Uterus (tissue), 4 donors: ENCODE results near the gene BGN. TPM values are rescaled to one million over a fixed set of nuclear protein-coding genes. Genes with fewer than 3 reads are reported as not detected.

Experiments
- DNase-seq, 2 donors: peaks; one replicate each; pipeline ENCODE4 v3.0.0-alpha.2; 2019 to 2020
- H3K27ac ChIP-seq, 2 donors: fragments of 200-600 bp; sonication (generic); 1 replicate in 1 of 2; 2 replicates in 1 of 2; pipeline ENCODE4 v1.5.1; 2016 to 2018
- H3K27me3 ChIP-seq, 2 donors: fragments of 200-600 bp; sonication (generic); one replicate each; pipeline ENCODE4 v1.5.1; 2018 to 2019; ENCODE audit warnings: control low read depth in 1 of 2
- H3K36me3 ChIP-seq, 2 donors: fragments of 200-600 bp; sonication (generic); one replicate each; pipeline ENCODE4 v1.5.1; 2019; ENCODE audit warnings: control low read depth in 1 of 2
- H3K4me1 ChIP-seq, 2 donors: fragments of 200-600 bp; sonication (generic); one replicate each; pipeline ENCODE4 v1.5.1; 2018 to 2019; ENCODE audit warnings: control low read depth in 1 of 2
- H3K4me3 ChIP-seq, 2 donors: fragments of 200-600 bp; sonication (generic); 1 replicate in 1 of 2; 2 replicates in 1 of 2; pipeline ENCODE4 v1.5.1; 2018 to 2019; ENCODE audit warnings: mild to moderate bottlenecking in 1 of 2
- H3K9me3 ChIP-seq, 2 donors: fragments of 200-600 bp; sonication (generic); one replicate each; pipeline ENCODE4 v1.5.1; 2019; ENCODE audit warnings: control low read depth in 1 of 2
- CTCF ChIP-seq, 4 experiments: fragments of 200-600 bp in 2 of 4; fragments of 450-650 bp in 2 of 4; sonication (generic) in 2 of 4; IDR thresholded peaks; one replicate each; pipeline ENCODE4 v1.5.1; 2016 to 2019; ENCODE audit warnings: antibody characterized with exemption in 4 of 4, mild to moderate bottlenecking in 2 of 4, moderate library complexity in 1 of 4
- POLR2A ChIP-seq, 2 donors: fragments of 450-650 bp; IDR thresholded peaks; one replicate each; pipeline ENCODE4 v1.6.1; 2016; ENCODE audit warnings: antibody characterized with exemption in 2 of 2, mild to moderate bottlenecking in 1 of 2, moderate library complexity in 1 of 2
- intact Hi-C: fragments of 100-400 bp; cut with DNase I; formaldehyde crosslinking; loops from one replicate; pipeline ENCODE4 v1.15.1; 2023; ENCODE audit warnings: low total_unique reads
- total RNA-seq, 4 donors: library from RNA; depleted of rRNA in 3 of 4; stranded (reverse); fragments of >200 nt in 3 of 4; gene quantifications; one replicate each; pipeline versions ENCODE4 v1.1.0 to v1.2.4, GENCODE V29; 2014 to 2023
- donor health status: DM: yes; HTN: yes; CAD: no.

The BGN gene
- total RNA-seq, 4 donors from 2014 or later: 36.8 to 91.5 (median 50.0) TPM

GRCh38 chrX:153446950-153447580 lies 47.7 kb upstream of the BGN start:
- no peak for DNase-seq
- H3K4me3 ChIP-seq: no peak overlapping the region
- no peaks in the 10 kb centered on the region for H3K36me3 ChIP-seq
- H3K4me1 ChIP-seq: no peaks in the 10 kb centered on the region
- no peak overlapping the region for H3K27ac ChIP-seq
- H3K27me3 ChIP-seq: no peaks in the 10 kb centered on the region
- no peaks in the 10 kb centered on the region for H3K9me3 ChIP-seq
- TF ChIP-seq POLR2A (IDR thresholded peaks at IDR 0.05) (no peak), CTCF (IDR thresholded peaks at IDR 0.05) (no peak)
- intact Hi-C loops: no loop called here

- DNase-seq: no peak
- intact Hi-C loops: no loop called here
- Histone ChIP-seq H3K4me1 (no peaks in the 10 kb centered on the region), H3K9me3 (no peaks in the 10 kb centered on the region), H3K27me3 (no peaks in the 10 kb centered on the region), H3K4me3 (no peak overlapping the region), H3K36me3 (no peaks in the 10 kb centered on the region), H3K27ac (no peak overlapping the region)
- no peak for TF ChIP-seq CTCF (IDR thresholded peaks at IDR 0.05)
- no peak for TF ChIP-seq POLR2A (IDR thresholded peaks at IDR 0.05)
Measured at GRCh38 chrX:153447581-153447960, 47.2 kb upstream of the BGN start.

GRCh38 chrX:153448556-153449367 lies 46.0 kb upstream of the BGN start:
- Histone ChIP-seq H3K36me3 (no peaks in the 10 kb centered on the region), H3K4me3 (no peak overlapping the region), H3K27ac (no peak overlapping the region), H3K9me3 (no peaks in the 10 kb centered on the region), H3K4me1 (no peaks in the 10 kb centered on the region), H3K27me3 (no peaks in the 10 kb centered on the region)
- TF ChIP-seq CTCF (IDR thresholded peaks at IDR 0.05) (no peak), POLR2A (IDR thresholded peaks at IDR 0.05) (no peak)
- intact Hi-C loops: no loop called here
- DNase-seq: no peak

GRCh38 chrX:153449368-153450113 lies 45.2 kb upstream of the BGN start:
- intact Hi-C loops: no loop called here
- Histone ChIP-seq H3K27ac (no peak overlapping the region), H3K4me3 (no peak overlapping the region), H3K27me3 (no peaks in the 10 kb centered on the region), H3K36me3 (no peaks in the 10 kb centered on the region), H3K9me3 (no peaks in the 10 kb centered on the region), H3K4me1 (no peaks in the 10 kb centered on the region)
- TF ChIP-seq CTCF (IDR thresholded peaks at IDR 0.05) (no peak), POLR2A (IDR thresholded peaks at IDR 0.05) (no peak)
- no peak for DNase-seq
